Measurements from ENCODE around the gene CSNK1D.
A peak's percentile ranks its signal among the peaks of the same experiment; 100 is the strongest.

CSNK1D gene

DNA sequence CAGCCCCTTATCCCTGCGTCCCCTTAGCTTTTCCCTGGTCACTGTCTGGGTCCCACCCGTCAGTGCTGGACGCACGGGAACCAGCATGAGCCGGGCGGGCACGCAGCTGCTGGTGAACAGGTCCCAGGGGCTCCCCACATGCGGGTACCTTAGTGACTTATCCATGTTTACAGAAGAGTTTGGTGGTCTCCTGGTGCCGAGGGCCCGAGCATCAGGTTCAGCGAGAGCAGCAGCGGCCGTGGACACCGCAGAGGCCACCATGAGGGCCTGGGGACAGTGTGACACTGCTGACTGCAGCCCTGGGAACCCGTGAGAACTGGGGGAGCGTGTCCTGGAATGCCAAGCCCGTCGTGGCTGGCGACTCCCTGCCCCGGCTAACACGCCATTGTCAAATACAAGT lies 37.4 kb upstream of the CSNK1D start:
- no peak for DNase-seq (ENCODE audit: low read depth)

DNA sequence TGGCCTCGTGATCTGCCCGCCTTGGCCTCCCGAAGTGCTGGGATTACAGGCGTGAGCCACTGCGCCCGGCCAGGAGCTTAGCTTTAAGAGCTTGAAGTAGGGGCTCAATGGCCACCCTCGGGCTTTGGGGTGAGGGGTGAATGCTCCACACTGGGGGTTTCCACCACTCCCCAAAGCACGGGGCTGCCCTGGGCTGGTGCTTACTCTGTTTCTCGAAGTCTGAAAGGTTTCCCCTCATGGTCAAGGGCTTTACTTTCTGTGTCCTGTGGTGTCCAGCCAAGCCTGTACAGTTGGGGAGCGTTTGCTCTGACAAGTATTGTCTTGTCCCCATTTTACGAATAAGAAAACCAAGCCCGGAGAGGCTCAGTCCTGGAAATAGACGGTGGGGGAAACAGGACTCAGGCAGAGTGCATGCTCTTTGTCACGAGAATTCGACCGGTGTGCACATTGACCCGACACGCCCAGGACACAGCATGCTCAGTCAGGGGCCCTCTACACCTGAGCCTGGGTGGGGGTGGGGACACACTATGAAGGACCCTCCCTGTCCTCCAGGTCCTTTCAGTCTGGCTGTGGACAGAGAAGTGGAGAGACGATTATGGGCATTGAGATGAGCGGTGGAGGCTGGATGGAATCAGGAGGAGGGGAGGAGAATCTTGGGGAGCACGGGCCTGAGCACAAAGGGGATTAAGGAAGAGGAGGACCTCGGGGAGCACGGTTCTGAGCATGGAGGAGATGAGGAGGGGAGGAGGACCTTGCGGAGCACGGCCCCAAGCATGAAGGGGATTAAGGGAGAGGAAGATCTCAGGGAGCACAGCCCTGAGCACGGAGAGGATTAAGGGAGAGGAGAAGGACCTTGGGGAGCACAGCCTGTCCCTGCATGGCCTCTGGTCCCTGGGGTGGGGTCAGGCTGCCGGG lies 36.4 kb upstream of the CSNK1D start:
- no peak for DNase-seq (ENCODE audit: low read depth)

DNA sequence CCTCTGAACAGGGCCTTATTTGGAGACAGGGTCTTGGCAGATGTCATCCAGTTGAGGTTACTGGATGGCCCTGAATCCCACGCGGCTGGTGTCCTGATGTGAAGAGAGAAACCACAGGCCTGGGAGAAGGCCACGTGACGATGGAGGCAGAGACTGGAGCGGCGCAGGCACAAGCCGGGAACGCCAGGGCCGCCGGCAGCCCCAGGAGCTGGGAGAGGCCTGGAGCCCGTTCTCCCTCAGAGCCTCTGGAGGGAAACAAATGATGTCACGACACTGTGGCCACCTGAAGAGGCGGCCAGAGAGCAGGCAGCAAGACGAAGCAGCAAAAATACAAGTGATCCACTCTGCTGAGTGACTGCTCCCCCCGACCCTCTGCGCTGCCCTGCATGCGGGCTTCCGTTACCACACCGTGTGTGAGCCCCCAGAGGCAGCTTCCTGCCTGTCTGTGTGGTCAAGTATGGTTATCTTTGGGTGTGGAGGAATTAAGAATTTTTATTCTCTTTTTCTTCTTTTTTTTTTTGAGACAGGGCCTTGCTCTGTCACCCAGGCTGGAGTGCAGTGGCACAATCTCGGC lies 32.3 kb upstream of the CSNK1D start:
- DNase-seq (ENCODE audit: low read depth) = no peak

DNA sequence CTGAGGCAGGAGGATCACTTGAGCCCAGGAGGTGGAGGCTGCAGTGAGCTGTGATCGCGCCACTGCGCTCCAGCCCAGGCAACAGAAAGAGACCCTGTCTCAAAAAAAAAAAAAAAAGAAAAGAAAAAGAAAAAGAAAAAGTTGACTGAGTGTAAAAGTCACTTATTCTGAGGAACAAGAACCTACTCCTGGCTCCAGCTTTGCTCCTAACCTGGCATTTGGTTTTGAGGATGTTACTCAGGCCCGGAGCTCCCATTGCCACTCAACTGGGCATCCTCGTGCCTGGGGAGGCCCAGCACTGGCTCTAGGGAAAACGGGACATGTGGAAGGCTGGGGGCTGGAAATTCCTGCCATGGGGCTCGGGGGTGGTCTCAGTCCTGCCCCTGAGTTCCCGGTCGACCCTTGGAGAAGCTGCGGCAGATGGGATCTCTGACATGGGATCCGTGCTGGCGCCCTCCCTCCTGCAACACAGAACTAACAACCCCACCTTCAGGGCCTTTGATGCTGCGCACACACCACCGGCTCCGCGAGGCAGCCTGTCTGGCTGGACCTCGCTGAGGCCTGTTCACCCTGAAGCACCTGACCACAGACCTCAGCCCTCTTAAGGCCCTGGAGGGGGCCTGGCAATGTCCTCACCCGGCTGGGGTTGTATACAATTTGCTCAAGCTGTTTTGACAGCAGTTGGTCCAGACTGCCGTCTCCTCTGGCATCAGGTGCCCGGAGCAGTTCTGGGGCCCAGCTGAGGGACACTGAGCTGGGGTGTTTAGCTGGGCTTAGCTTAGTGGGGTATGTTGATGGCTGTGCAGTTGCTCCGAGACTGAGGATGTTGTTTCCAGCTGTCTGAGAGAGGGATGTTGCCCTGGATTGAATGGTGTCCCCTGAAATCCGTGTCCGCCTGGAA lies 31.6 kb upstream of the CSNK1D start:
- DNase-seq (ENCODE audit: low read depth) = no peak

DNA sequence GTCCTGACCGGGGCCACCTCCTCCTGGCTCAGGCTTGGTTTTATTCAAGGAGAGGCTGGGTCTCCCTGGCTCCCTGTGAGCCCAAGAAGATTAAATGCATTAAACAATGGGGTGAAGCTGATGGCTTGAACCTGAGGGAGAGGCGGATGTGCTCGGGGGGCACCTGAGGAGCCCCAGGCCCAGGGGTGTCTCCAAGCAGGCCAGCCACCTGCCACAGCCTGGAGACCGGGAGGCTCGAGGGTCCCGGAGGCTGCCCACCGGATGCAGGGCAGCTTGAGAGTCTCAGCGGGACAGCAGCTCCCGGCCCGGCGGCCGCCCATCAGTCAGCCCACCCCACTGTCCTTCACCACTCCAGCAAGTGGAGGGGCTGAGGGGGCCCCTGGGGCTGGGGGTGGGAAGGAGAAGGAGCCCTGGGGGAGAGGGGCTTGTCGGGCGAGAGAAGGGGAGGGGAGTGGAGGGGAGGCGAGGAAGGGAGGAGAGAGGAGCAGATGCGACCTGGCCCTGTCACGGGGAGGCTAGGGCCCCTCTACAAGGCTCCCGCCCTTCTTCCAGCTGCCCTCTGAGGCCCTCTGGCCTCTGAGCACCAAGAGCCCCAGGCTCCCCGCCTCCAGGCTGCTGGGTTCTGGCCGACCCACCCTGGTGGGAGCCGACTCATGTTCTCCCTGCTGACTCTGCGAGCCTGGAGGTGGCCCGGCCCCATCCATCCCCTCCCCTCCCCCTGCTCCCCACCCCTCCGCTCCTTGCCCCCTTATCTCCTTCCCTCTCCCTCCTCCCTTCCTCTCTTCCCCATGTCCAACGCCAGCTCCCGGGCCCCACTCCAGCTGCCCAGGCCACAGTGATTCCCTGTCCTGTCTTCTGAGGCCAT lies 30.7 kb upstream of the CSNK1D start:
- DNase-seq (ENCODE audit: low read depth) = no peak

DNA sequence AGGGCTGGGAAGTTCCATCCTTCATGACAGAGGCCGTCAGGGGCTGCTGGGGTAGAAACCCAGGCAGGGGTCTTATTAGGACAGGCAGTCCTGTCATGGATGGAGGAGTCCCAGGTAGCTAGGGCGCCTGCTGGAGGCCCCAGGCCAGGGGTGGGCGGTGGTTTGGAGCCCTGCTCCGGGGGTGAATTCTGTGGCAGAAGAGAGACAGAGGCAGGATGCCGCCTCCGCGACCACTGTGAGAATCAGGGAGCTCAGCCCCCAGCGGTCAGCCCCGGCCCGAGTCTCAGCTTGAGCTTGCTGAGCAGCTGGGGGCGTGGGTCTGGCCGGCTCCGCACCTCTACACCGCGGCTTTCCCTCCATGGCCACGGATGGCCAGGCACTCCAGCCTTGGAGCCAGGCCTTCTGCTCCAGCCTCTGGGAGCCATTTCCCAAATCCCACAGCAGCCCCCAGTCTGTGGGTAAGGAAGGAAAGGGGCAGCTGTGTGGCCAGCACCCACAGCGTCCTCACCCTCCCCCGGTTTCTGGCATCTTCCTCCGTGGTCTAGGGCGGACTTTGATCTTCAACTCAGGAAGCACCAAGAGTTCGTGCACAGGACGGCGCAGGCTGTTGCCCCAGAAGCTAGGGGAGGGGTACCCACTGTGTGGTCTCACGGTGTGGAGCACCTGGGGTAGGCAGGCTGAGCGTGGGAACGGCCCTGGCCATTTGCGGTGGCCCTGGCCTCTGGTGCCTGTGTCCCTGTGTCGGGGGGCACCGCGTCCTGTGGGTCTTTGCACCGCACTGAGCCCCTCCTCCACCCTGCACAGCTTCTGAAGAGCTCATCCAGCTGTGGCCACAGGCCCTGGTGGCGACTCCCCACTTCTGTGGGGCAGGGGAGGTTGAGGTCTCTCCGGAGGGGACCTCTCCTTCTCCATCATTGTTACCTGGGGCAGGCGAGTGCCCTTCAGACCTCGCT lies 29.8 kb upstream of the CSNK1D start:
- no peak for DNase-seq (ENCODE audit: low read depth)

DNA sequence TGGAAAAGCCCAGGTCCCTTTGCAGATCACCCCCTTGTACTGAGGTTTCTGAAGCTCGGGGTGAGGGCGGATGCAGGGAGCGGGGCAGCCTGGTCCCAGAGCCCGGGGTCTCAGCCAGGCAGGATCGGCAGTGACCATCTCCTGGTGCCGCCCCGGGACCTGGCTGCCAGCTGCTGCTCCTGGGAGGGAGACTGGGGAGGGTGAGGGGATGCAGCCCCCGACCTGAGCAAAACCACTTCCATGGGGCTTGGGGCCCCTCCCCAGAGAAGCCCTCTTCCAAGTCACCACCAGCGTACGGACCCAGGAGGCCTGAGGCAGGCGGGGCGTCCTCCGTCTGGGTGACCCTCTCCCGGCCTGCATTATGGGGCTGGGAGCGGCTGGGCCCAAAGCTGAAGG lies 29.1 kb upstream of the CSNK1D start:
- DNase-seq (ENCODE audit: low read depth) = no peak

DNA sequence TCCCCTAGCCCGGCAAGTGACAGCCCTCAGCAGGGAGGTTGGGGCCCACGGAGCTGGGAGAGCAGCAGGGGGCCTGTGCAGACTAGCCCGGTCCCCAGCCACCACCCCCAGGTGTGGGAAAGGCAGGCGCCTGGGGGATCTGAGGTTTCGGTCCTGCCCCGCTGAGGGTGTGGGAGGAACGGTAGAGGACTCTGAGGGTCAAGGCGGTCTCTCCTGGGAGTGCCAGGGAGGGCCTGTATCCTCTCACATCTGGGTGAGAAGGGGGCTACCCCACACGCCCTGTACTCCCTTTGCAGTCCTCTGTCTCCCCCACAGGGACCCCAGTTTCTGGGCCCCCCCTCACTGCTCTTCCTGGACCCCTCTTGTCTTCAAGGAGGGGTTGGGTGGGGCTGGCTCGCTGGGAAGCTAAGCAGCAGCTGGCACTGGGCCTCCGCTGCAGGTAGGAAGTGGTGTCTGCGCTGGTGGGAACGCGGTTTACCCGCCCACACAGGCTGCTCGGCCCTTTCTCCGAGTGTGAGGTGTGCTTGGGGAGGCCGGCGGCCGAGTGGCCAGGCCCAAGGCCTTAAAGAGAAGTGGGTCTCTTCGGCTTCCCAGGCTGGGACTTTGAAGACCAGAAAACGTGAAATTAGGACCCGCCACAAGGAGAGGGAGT lies 28.5 kb upstream of the CSNK1D start:
- no peak for DNase-seq (ENCODE audit: low read depth)

DNA sequence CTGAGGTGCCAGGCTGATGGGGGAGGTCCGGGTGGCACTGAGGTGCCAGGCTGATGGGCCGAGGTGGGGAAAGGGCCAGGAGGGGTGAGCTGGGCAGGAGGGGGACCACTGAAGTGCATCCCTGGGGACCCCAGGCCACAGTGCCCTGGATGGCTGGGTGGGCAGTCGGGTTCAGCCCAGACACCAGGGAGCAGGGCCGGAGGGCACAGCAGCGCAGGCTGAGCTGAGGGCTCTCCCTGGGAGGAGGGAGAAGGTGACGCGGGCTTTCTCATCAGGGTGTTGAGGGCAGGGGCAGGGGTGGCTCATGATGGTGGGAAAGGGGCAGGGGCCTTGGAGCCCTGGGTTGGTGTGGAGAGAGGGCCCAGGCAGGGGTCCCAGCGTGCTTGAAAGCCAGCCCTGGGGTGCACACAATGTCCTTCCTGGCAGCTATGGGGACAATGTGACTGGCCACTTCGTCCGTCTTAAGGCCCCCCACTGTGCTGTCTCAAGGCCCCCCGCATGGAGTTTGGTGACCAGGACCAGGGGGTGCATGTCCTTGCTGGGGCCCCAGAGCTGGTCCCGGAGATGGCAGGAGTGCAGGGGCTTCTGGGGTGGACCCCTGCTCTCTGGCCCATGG lies 27.9 kb upstream of the CSNK1D start:
- no peak for DNase-seq (ENCODE audit: low read depth)

DNA sequence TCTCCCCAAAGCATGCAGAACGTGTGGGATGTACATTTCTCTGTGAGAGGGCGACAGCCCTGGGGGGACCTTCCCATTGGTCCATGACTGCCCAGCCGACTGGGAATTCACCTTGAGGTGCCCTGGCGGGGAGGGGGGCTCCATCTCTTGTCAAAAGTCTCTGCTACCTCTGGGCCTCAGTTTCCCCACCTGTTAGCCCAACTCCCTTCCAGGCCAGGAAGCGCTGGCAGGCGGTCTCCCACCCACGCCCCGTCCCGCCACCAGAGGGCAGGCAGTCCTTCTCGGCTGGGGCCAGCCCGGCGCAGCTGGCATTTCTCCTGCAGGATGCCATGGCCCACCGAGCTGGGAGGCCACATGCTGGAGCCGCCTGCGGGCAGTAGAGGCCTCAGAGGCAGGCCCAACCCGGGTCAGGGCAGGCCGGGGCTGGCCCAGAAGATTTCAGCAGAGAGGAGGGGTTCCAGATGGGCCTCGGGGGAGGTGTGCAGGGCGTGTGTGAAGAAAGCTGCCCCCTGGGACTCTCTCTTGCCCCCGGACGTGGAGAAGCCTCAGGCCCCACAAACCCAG lies 27.3 kb upstream of the CSNK1D start:
- DNase-seq (ENCODE audit: low read depth) = peak; percentile 76

DNA sequence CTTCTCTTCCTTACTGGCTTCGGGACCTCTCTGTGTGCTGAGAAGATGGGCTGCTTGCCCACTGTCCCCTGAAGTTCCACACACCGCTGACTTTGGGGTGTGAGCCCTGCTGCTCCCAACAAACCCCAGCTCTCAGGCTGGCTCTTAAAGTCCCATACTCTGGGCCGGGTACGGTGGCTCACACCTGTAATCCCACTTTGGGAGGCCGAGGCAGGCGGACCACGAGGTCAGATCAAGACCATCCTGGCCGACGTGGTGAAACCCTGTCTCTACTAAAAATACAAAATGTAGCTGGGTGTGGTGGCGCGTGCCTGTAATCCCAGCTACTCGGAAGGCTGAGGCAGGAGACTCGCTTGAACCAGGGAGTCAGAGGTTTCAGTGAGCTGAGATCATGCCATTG lies 26.7 kb upstream of the CSNK1D start:
- no peak for DNase-seq (ENCODE audit: low read depth)

DNA sequence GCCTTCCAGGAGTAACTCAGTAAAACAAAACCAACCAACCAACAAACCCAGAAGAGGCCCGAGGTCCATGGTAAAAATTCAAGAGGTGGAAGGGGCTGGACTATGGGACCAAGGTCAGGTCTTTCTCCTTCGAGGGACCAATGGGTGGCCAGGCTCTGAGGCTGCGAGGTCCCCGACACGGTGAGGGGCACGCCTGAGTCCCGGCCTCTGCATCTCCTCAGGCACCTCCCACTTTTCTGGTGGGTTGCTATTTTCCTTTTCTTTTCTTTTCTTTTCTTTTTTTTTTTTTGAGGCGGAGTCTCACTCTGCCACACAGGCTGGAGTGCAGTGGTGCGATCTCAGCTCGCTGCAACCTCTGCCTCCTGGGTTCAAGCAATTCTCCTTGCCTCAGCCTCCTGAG lies 26.0 kb upstream of the CSNK1D start:
- DNase-seq (ENCODE audit: low read depth) = no peak

DNA sequence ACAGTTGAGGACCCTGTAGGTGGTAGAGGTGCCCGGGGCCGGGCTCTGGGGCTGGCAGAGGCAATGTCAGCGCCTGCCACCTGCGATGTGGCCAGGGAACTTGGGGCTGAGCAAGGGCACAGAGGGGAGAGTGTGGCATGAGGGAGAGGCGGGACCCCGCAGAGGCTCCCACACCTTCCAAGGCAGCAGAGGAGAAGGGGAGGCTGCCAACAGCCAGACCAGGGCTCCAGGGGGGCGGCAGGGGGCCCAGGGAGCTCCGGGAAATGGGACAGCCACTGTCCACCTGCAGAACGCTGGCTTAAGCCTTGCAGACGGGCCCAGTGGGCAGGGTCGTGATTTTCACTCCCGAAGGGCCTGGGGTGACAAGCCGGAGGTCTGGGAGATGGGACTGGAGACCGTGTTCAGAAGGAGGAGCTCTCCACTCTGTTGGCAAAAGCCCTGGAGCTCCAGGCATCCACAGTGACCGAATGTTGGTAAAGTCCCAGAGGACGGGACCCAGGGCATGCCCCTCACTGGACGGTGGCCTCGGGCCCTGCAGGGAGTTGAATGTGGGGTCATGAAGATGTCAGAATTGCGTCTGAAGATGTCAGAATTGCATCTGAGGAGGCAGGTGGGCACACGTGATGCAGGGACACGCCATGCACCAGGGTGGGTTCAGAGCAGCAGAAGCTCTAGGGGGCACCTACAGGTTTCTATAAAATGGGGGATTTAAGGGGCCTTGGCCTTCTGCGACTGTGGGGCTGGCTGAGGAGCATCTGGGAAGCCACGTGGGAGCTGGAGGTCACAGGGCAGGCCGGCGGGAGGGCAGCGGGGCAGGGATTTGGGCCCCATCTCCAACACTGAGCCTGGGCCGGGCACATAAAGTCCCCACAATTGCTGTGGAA lies 25.3 kb upstream of the CSNK1D start:
- DNase-seq (ENCODE audit: low read depth) = no peak

DNA sequence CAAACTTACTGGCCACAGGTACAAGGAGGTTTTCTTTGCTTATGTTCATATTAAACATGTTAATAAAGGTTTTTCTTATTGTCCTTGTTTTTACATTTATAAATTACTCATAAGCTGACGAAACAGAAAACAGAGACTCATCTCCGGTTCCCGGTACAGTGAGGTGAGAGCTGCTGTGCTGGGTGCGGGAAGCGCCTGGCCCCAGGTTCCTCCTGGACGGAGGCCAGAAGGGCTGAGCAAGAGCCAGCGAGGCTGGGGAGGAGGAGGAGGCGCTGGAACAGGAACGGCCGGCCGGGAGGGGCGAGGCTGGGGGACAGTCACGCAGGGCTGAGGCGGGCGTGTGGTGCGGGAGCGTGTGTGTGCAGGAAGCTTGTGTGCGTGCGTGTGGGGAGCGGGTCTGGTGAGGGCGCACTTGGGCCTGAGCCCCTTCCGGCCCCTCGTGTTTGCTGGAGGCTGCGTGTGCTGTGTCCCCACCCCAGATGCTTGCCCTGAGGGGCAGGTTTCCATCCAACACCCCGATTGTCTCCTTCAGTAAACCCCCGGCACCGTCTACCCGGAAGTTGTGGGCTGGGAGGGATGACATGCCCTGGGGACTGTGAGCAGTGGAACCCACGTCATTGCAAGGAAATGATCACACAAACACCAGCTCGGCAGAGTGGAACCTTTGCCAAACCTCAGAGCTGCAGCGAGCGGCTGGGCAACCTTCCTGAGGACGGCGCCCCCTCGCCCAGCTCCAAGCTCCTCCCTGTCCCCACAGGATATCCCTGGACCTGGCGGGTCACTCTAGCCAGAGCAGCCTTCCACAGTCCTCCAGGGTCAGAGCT lies 24.4 kb upstream of the CSNK1D start:
- peak; percentile 96 for DNase-seq (ENCODE audit: low read depth)

DNA sequence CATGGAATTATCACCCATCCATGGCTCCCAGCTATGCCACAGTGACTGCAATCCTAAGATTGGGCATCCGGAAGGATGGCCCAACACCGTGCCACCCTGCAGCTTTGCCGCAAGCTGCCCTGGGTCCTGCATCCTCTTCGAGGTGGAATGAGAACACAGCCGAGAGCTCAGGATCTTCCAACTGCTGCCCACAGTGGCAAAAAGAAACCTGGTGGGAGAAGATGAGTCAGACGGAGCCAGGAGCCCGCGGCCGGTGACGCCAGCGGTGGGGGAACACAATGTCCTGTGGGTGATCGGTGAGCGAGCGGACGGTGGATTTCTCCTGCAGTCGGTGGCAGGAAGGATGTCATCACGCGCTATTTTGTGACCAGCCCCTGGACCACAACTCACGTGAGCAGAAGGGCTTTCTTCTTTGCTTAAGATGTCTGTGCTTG lies 23.8 kb upstream of the CSNK1D start:
- peak; percentile 94 for DNase-seq (ENCODE audit: low read depth)

DNA sequence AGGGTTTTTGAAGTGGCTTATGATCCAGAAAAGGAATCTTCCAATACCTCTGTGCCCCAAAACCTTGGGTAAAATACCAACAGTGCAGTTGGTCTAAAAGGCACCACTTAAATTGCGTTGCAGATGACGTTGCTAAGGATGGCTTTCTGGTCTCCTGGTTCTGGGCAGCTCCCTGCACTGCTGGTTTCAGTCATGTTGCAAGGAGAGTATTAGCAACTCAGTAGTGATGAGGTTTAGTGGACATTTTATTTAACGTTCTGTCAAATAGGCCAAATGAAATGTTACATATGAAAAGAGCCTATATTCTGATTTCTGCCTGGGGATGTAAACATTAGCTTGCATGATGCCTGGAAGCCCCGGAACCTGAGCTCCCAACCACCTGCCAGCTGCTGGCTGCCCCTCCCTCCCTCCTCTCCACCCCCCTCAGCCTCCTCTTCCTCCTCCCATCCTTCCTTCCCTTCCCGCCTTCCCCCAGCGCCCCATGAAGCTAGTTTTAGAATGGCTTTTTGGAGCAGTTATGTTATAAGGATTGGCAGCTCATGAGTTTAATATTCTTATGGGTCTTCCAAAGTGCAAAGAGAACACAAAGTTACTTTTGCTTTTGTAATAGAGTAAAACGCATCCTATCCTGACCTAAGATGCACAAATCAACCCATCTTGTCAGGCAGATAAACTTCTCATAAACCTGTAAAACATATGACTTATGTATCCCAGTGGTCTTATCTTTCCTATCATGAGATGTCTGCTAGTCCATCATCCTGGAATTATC lies 23.2 kb upstream of the CSNK1D start:
- no peak for DNase-seq (ENCODE audit: low read depth)

DNA sequence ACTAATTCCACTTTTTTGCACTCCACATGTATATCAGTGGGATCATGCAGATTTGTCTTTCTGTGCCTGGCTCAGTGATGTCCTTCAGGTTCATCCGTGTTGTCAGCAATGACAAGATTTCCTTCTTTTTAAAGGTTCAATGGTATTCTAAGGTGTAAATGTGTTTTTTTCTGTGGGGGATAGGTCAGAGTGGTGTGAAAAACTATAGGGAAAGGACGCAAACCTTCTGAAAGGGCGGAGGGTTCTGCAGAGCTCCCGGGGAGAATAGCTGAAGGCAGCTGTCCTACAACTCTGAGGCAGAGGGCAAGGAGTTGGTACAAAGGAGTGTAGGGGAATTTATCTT lies 21.9 kb upstream of the CSNK1D start:
- DNase-seq (ENCODE audit: low read depth) = no peak

All from fibroblast of gingiva (primary cell).